Measurements from ENCODE around the gene RAB44.
"Not testable (repeated sequence)": the region's sequence is repeated elsewhere in the genome, so short reads cannot be mapped to it uniquely, and the experiment has no call there.

DNA sequence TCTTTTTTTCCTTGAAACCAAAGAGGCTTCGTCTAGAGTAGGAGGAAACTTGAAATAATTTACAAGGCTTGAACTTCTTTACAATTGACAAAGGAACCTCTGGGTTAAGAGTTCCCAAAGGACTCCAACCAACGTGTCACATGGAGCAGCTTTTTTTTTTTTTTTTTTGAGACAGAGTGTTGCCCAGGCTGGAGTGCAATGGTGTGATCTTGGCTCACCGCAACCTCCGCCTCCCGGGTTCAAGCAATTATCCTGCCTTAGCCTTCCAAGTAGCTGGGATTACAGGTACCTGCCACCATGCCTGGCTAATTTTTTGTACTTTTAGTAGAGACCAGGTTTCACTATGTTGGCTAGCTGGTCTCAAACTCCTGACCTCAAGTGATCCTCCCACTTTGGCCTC is 43.2 kb upstream of the RAB44 start:
- TF ChIP-seq, protein P1, sequence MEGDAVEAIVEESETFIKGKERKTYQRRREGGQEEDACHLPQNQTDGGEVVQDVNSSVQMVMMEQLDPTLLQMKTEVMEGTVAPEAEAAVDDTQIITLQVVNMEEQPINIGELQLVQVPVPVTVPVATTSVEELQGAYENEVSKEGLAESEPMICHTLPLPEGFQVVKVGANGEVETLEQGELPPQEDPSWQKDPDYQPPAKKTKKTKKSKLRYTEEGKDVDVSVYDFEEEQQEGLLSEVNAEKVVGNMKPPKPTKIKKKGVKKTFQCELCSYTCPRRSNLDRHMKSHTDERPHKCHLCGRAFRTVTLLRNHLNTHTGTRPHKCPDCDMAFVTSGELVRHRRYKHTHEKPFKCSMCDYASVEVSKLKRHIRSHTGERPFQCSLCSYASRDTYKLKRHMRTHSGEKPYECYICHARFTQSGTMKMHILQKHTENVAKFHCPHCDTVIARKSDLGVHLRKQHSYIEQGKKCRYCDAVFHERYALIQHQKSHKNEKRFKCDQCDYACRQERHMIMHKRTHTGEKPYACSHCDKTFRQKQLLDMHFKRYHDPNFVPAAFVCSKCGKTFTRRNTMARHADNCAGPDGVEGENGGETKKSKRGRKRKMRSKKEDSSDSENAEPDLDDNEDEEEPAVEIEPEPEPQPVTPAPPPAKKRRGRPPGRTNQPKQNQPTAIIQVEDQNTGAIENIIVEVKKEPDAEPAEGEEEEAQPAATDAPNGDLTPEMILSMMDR (IDR thresholded peaks at IDR 0.05; ENCODE audit: low read depth, low read length, poor library complexity, severe bottlenecking) = not testable (repeated sequence)
- not testable (repeated sequence) for TF ChIP-seq EZH2phosphoT487 (IDR thresholded peaks at IDR 0.05; ENCODE audit: borderline replicate concordance, low read length)
